Cerebellar nuclear complex (tissue), 1 donor: Measurements from ENCODE around the gene SLC35A2.
A peak's percentile ranks its signal among the peaks of the same experiment; 100 is the strongest.

ENCODE experiments used
- DNase-seq, 2 experiments: peaks; one replicate each; lab custom pipeline; 2025; lab: John Stamatoyannopoulos, UW

SLC35A2 gene

DNA sequence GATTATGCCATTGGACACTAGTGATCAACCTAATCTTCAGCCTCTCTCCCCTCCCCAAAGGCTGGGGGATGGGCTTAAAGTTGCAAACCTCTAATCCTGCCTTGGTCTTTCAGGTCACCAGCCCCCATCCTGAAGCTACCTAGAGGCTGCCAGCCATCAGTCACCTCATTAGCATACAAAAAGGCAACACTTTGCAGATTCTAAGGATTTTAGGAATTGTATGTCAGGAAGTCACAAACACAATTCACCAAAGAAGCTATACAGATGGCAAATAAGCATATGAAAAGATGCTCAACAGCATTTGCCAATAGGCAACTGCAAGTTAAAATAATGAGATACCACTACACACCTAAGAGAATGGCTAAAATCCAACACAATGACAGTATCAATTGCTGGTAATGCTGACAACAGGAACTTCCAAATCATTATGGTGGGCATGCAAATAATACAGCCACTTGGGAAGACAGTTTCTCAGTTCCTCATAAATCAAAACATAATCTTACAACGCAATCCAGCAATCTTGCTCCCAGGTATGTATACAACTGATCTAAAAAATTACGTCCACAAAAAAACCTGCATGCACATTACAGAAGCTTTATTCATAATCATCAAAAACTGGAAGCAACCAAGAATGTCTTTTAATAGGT, 16.4 kb upstream of the SLC35A2 start:
- no peak for DNase-seq

DNA sequence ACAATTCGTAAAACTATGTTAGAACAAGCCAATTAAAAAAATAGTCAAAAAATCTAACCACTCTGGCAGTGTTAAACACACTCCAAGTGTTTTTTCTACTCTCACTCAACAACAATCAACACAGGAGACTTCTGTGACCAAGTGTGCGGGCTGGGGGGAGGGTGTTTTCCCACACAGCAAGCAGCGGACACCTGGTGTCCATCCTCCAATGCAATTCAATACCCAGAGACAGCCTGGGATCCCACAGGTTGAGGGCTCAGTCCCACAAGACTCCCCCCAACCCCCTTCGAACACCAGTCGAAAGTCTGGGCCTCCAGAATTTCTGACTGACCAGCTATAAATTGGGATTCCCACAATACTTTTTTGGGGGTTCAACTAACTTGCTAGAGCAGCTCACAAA, 15.7 kb upstream of the SLC35A2 start:
- DNase-seq: no peak

DNA sequence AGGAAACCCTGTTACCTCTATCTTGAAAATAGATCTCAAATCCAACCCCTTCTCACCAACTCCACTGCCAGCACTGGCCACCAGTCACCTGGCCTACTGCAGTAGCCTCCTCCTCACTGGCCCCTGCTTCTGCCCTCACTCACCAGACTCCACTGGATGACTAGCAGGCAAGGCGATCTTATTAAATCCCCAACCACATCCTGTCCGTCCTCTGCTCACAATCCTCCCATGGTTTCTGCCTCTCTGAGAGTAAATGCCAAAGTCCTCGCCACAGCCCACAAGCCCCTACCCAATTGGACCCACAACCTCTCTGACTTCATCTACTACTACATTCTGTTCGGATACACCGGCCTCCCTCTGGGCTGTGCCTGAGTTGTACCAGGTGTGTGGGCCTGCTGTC, 12.8 kb upstream of the SLC35A2 start:
- DNase-seq: no peak

DNA sequence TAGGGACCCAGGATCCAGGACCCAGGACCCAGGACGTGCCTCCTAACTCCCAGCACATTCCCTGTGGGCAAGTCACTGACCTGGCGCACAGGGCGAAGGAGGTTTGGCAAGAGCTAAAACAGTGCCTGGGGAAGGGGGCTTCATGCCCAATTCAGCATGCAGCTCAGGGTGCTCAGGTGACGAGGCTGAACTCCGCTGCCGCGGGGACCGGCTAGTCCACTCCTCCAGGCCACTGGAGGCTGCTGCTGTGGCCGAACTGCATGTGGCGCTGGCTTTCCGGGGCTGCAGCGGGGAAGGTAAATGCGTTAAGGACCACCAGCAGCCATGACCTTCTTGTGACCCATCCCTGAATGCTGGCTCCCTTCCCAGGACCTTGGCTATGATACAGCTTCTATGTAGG, 12.3 kb upstream of the SLC35A2 start:
- DNase-seq: no peak

DNA sequence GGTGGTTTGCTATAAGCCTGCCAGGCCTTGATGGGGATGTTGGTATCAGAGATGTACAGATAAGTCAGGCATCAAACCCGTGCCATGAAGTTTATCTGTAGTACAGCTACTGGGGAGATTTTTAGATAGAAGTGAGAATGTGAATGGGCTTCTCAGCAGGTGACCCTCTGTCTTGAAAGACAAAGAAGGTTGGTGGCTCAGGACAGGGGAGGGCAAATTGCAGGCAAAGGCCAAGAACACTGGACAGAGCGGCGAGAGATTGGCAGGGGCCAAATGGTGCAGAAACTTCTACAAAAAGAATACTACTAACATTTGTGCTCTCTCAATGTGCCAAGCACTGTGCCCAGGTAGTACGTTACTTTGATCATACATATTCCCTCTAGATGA, 9.3 kb upstream of the SLC35A2 start:
- no peak for DNase-seq

DNA sequence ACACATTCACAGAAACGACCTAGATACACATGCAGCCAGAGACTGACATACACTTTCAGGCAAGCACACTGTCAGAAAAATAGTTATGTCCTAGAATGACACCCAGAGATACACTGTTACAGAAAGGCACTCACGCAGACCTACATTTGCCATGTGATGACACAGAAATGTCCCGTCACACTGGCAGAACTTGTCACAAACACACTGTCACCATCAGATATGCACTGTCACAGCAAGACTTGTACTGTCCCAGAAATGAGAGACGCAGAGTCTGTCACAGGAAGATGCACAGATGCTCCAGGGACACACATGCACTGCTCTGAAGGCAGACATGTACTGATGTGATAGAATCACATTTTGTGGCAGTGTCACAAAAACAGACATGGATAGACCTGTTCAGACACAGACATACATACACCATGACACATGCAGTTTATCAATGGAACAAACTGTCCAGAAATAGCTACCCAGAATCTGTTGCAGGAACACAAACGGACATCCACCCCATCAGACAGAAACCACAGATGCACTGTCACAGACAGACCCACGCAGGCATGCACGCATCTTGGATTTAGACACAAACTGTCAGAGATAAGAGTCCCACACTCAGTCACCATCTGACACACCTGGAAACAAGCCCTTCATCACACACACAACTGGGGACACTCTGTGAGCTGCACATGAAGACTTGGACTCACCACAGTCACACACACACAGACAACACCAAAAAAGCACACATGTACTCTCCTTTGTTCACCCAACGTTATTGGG, 8.7 kb upstream of the SLC35A2 start:
- DNase-seq: no peak

DNA sequence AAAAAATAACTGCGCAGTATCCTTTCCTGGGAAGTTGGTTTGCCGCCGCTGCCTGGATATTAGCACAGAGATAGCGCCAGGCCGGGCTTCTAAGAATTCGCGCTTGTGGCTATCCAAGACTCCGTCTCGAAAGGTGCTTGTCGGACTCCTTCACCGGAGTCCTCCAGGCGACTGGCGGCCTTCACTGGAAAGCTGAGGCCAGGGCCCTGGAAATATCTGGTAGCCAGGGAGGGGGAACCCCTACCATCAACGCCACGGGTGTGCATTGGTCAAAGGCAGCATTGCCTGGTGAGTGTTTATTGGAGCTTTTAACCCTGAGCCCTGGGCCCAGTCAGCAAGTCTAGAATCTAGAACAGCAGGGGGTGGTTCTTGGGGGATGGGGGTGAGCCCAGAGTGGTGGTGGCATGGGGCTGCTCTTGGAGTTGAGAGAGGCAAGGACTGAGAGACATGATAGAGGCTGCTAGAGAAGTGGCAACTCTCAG, 8.0 kb upstream of the SLC35A2 start:
- DNase-seq: no peak

DNA sequence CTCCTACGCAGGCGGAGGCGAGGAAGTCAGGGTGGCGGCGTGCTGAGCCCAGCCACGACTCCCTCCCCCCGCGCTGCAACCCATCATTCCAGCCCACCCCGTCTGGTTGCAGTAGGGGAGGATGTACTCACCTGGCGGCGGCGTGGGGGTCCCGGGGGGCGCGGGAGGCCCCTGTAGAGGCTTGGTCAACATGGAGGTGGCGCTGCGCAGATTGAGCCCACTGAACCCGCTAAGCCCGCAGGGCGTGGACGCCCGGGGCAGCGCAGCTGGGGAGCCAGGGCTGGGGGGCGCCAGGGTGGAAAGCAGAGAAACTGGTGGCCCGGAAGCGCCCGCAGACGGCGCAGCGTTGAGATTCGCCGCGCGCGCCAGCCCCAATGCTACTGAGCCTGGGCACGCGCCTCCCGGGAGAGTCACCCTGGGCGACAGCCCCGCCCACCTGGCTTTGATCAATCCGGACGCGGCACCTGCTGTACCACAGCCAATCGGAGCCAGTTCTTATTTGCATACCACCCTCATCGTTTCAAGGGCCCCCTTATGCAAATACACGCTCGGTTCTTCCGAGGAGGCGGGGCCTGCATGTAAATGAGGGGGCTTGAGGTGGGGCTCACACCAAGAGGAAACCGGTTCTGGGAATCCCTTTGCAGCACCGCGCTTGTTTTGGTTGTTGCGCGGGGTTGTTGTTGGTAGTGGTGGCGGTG, 7.3 kb upstream of the SLC35A2 start, which contains the start of gene PIM2:
PIM2 (minus strand) TSS at position 382 of the 698 bp plus-strand sequence; CDS start at position 192, 190 bp downstream.
- peak; percentile 65 to 87 for DNase-seq

DNA sequence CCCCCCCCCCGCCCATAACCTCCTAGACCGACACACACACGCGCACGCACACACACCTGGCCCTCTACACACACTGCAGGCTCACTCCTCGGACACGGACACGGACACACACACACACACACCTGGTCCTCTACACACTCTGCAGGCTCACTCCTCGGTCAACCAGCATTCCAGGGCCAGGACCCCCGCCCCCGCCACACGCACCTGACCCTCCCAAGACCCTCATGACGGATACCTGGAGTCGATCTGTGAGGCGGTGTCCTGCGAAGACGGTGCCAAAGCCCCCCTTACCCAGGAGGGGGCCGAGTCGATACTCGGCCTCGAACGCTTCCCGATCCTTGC, 6.8 kb upstream of the SLC35A2 start:
- no peak for DNase-seq

DNA sequence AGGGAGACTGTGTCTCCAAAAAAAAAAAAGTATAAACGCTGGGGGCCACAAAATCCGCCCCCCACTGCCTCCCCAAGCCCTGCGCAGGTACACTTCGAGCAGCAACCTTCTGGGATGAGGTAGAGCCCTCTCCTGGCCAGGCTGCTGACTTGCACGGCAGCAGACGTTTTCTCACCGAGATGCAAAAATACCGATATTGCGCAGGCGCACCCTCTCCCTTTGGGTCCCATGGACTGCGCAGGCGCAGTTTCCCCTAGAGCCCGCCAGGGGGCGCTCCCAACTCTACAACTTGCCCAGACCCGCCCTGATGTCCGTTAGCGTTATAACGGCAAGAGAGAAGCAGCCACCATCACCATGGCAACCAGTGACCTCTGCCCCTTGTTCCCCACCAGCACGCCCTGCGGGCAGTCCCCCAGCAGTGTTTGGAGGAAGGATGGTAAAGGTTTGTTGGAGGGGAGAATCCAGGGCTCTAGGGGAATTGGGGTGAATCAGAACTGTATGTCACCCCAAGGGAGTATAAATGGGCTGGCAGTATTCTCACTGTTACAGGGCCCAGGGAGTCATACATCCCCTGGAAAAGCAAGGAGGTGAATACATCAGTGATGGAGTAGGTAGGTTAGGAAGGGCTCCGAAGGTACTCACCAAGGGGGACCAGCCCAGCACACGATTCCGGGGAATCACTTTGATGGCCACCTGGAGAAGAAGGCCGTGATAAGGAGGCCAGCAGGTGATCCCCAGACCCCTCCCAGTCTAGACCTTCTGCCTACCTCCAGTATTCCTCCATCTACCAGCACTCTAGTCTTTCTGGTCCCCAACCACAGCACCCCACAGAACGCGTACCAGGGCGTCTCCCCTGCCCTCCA, 5.9 kb upstream of the SLC35A2 start:
- peak; percentile 22 to 59 for DNase-seq

DNA sequence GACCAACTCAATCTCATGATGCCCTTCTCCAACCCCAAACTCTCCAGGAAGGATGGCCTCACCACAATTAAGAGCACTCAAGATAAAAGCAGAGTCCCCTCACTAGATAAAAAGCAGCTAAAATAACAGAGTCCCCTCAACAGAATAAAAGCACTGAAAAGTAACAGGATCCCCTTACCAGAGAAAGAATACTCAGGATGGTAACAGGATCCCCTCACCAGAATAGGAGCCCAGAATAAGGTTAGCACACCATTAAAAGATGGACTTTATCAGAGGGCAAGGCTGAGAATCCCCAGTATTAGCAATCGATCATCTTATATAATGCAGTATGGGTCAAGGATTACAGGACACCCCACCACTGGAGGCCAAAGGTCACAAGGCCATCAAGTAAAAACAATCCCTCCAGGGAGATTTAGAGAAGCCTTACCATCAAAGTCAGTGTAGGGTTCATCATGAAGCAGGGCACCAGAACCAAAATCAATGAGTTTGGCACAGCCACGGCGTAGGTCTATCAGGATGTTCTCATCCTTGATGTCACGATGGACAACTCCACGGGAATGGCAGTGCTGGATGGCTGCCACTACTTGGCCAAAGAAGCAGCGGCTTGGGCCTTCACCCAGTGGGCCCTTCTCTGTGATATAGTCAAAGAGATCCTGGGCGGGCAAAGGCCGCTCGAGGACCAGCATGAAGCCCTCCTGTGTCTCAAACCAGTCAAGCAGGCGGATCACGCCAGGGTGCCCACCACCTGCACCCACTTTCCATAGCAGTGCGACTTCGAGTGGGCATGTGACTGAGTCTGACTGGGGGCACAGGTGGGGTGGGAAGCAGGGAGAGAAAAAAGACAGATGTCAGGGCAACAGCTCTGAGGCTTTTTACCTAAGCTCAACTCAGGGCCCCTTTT, 3.4 kb upstream of the SLC35A2 start:
- no peak for DNase-seq

DNA sequence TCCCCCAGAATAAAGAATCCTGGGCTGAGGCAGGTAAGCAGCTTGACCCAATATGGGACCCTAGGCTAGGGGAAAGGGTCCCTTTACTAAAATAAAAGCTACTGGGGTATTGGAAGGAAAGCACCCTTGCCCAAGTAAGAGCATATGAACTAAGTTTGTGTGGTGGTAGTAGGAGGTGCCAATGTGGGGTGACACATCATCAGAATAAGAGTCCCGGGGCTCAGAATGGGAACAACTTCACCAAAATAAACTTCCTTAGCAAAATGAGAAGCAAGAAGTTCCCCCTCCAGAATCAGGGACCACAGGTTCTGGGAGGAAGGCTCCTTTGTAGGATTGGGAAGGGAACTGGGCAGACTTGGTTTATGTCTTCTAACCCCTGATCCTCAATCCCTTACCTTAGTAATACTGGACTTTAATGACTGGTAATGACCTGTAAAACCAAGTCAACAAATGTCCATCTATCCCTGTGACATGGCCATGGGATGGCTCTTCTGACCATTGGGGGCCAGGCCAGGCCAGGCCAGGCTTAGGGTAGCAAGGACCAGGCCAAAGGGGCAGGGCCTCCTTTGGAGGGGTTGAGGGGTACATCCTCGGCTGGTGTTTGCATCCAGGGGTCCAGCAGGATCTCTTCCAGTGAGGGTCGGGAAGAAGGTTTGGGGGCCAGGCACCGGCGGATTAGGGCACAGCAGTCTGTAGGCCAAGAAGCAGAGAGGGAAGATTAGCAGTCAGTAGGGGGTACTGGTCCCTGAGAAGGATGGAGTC, 2.3 kb upstream of the SLC35A2 start:
- DNase-seq: no peak

DNA sequence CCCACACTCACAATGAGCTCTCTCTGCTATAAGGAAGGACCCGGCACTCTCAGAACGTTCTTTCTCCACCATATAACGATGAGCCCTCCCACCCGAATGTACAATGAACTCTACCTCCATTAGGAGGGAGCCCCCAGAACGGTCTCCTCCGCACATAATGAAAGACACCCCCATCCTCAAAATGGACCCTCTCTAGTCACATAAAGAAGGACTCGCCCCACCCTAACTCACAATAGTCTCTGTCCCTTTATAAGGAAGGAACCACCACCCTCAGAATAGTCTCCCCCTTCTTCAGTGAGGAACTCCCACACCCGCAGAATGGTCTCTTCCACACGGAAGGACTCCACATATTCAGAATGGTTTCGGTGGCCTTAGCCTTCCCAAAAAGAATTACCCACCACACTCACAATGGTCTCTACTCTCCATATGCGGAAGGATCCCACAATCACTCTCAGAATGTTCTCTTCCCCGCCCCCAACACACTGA, 477 bp downstream of the SLC35A2 start:
- no peak for DNase-seq

DNA sequence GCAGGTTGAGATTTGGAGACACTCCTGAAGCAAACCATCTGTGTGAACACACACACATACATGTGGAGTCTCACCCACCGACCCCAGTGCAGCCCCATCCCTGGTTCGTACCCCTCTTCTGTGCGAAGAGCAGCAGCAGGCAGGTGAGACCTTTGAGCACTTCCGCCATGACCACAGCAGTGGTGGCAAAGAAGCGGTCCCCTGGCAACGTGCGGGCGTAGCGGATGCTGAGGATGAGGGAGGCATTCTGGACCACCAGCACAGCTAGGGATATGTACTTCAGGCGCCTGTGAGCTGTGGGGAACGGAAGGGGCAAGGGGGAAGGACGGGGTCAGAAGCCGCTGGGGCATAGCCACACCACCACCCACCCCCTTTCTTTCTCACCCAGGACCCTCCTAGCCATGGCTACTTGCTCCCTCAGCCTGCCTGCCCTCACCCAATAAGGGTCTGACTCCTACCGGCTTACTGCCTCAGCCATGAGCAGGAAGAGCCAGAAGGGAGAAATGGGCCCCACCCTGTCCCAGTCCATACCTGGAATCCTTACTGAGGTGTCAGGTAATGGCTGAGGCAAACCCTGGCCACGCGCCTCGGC, 1.6 kb downstream of the SLC35A2 start:
- DNase-seq: no peak

DNA sequence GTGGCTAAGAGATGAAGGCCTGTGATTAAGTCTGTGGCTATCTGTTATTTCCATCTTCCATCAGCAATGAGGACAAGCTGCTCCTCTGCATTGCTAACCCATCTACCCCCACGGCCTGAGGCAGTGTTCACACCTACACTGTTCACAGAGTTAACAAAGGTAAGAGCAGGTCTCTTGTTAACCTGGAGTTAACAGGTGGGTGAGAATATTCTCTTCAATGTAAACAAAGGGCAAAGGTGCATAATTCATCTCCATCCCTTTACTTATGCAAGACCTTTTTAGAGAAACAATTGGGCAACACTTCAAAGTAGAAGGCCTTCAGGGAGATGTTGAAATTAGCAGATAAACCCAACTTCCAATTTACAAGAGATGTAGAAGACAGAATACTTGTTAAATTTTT, 2.8 kb downstream of the SLC35A2 start:
- no peak for DNase-seq

DNA sequence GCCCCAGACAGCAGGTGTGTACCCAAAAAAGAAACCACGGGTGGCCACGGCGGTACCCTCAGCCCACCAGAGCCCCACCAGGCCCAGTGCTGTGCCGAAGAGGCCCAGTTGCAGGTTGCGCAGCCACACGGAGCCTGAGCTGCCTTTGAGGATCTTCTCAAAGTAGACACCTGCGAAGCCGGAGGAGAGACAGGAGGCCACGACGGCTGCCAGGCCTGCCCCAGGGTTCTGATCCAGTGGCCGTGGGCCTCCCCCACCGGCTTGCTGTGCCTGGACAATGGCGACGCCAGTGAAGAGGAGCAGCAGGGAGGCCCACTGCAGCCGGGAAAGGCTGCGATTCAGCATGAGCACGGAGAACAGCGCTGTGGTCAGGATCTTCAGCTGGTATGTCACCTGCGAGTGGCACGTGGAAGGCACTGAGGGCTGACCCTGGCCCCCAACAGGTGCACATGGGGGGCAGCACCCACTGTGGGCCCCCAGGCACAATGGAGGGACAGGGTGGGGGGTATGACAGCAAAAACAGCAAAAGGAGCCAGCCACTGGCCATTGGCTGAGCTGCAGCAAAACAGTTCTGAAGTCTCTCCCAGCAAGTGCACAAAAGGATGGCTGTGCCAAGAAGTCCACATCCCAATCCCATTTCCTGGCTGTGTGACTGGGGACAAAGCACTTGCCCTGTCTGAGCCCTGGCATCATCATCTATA, 6.2 kb downstream of the SLC35A2 start:
- no peak for DNase-seq

DNA sequence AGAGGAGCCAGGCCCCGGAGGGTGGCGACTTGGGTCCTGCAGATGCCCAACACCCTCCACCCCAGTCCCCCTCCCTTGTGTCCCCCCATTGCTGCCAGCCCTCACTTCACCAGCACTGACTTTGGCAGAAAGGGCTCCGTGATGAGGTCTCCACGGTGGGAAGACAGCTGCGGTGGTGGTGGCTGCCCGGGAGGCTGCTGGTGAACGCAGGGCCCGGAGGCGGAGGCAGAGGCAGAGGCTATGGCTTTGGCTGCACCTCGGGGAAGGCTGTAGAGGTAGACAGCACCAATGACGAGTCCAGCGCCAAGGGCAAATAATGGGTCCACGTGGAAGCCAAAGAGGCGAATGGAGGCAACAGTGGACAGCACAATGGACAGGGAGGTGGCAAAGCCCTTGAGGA, 6.8 kb downstream of the SLC35A2 start:
- DNase-seq: no peak

DNA sequence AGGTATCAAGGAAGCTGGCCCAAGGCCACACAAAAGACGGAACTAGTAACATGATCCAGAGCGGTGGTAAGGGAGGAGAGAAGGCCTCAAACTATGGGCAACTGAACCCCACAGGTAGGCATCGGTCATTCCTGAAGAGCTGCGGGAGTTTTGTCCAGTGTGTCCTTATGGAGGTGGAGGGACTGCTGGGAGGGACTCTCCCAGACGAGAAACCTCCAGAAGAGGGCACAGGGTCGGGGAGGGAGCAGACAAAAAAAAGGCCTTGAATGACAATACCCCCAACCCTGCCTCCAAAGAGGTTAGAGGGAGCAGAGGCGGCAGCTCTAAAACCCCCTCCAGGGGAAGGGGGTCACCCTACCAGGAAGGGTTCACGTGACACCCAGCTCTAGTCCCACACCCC, 7.3 kb downstream of the SLC35A2 start:
- DNase-seq: no peak

DNA sequence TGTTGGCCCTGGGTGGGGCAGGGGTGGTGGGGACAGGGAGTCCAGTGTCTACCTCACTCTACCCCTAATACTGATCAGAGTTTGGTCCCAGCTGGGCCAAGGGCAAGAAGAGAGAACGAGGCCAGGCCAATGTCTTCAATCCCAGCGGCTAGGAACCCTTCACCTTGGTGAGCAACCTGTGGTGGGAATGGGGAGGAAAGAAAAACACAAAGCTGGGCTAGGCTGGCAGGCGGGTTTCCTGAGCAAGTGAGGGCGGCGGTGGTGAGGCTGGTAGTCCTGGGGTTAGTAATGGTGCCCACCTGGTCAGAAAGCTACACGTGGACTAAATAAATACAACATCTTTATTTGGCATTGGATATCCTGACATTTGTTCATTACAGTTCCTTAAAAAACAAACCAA, 8.2 kb downstream of the SLC35A2 start:
- DNase-seq: no peak
